Fibroblast of skin of left biceps (primary cell): ENCODE measurements around the gene SUPT3H.

Source experiments
- DNase-seq, 2 experiments: peaks; one replicate each; pipeline ENCODE4 v3.0.0-alpha.2; 2013; ENCODE audit warnings: low read depth in 2 of 2

Gene SUPT3H

GRCh38 chr6:44797746-44798145 lies 580.0 kb downstream of the SUPT3H start:
- no peak for DNase-seq

- no peak for DNase-seq
These were observed 582.4 kb downstream of the SUPT3H start for GRCh38 chr6:44795326-44795725.

- no peak for DNase-seq
These were observed 587.9 kb downstream of the SUPT3H start for GRCh38 chr6:44789806-44790205.

GRCh38 chr6:44789061-44789460 lies 588.7 kb downstream of the SUPT3H start:
- no peak for DNase-seq

GRCh38 chr6:44788387-44788981 lies 589.2 kb downstream of the SUPT3H start:
- no peak for DNase-seq

GRCh38 chr6:44787254-44787834 lies 590.4 kb downstream of the SUPT3H start:
- no peak for DNase-seq

- DNase-seq, result no peak
These were observed 592.6 kb downstream of the SUPT3H start for GRCh38 chr6:44785130-44785529.

GRCh38 chr6:44784195-44784594 lies 593.5 kb downstream of the SUPT3H start:
- no peak for DNase-seq

GRCh38 chr6:44782892-44783291 lies 594.8 kb downstream of the SUPT3H start:
- DNase-seq, result no peak

GRCh38 chr6:44781912-44782597 lies 595.7 kb downstream of the SUPT3H start:
- no peak for DNase-seq

- no peak for DNase-seq
These were observed 597.6 kb downstream of the SUPT3H start for GRCh38 chr6:44780161-44780560.

- no peak for DNase-seq
These were observed 598.5 kb downstream of the SUPT3H start for GRCh38 chr6:44779130-44779826.
